A673 (cell line): ENCODE results near the gene ALDH1A3.

ENCODE experiments used
- CTCF ChIP-seq: fragments of 300-800, 200-600 bp; sonication (generic); conservative IDR thresholded peaks from 2 replicates; pipeline ENCODE4 v1.5.1; 2017; ENCODE audit warnings: low read depth, mild to moderate bottlenecking, antibody characterized with exemption, low read length, moderate library complexity, mixed read lengths
- EZH2 ChIP-seq: fragments of 200-600 bp; sonication (generic); IDR thresholded peaks from 2 replicates; pipeline ENCODE4 v1.6.1; 2017; ENCODE audit warnings: borderline replicate concordance, low read depth, mild to moderate bottlenecking, mixed read lengths, antibody characterized with exemption, low read length; ENCODE audit not compliant: poor library complexity, severe bottlenecking

GRCh38 chr15:100902436-100903167 lies 23.0 kb downstream of the ALDH1A3 start:
- 0 out of 2 replicates have a peak, but pooled peaks have one; percentile 16 for TF ChIP-seq CTCF
- TF ChIP-seq EZH2 = no peak
